MCF 10A (cell line): Measurements from ENCODE around the gene CHEK1. TPM values are rescaled to one million over a fixed set of nuclear protein-coding genes. Genes with fewer than 3 reads are reported as not detected.

Experiments
- BruUV-seq: library from RNA; stranded (reverse); fragments of 400-500 nt; replicated peaks from 2 replicates; lab custom pipeline; 2021; lab: Mats Ljungman, UMichigan
- CTCF ChIA-PET: fragments of 300-600 bp; sonication (Branson Sonifier 250); formaldehyde crosslinking; extraction: SDS; loops from one replicate; lab custom pipeline; 2021; ENCODE audit warnings: antibody characterized with exemption, inconsistent platforms; lab: Yijun Ruan, JAX
- POLR2A ChIA-PET: fragments of 300-600, 350-650 bp; sonication (Branson Sonifier 250); formaldehyde crosslinking; extraction: SDS; loops from one replicate; lab custom pipeline; 2020; ENCODE audit warnings: antibody characterized with exemption, inconsistent platforms; lab: Yijun Ruan, JAX
- DNase-seq: peaks from one replicate; pipeline ENCODE4 v3.0.0-alpha.2; 2018; ENCODE audit not compliant: unreplicated experiment
- H3K27ac Mint-ChIP-seq: one replicate; pipeline ENCODE4 v1.8.0; 2022; ENCODE audit warnings: mild to moderate bottlenecking, low read depth, mixed read lengths; ENCODE audit not compliant: unreplicated experiment
- H3K27me3 Mint-ChIP-seq: one replicate; pipeline ENCODE4 v1.8.0; 2022; ENCODE audit warnings: mixed read lengths; ENCODE audit not compliant: insufficient read depth, unreplicated experiment
- H3K36me3 Mint-ChIP-seq: one replicate; pipeline ENCODE4 v1.8.0; 2022; ENCODE audit warnings: mild to moderate bottlenecking, moderate library complexity, mixed read lengths; ENCODE audit not compliant: insufficient read depth, unreplicated experiment
- H3K4me1 Mint-ChIP-seq: one replicate; pipeline ENCODE4 v1.8.0; 2022; ENCODE audit warnings: mixed read lengths; ENCODE audit not compliant: insufficient read depth, unreplicated experiment
- H3K4me3 Mint-ChIP-seq: one replicate; pipeline ENCODE4 v1.8.0; 2022; ENCODE audit warnings: mild to moderate bottlenecking, moderate library complexity, mixed read lengths; ENCODE audit not compliant: unreplicated experiment
- H3K9me3 Mint-ChIP-seq: one replicate; pipeline ENCODE4 v1.8.0; 2022; ENCODE audit warnings: mixed read lengths; ENCODE audit not compliant: unreplicated experiment
- intact Hi-C: fragments of 100-400 bp; cut with micrococcal nuclease; formaldehyde crosslinking; loops from 2 replicates; pipeline ENCODE4 v1.14.1; 2022
- total RNA-seq: library from RNA; stranded (reverse); gene quantifications from 2 replicates; pipeline ENCODE4 v1.2.3, GENCODE V29; 2022
- TF ChIP-seq, protein P1 (sequence below): fragments of 200-600 bp; IDR thresholded peaks from one replicate; pipeline ENCODE4 v1.8.0; 2022; ENCODE audit warnings: antibody characterized with exemption, mild to moderate bottlenecking; ENCODE audit not compliant: unreplicated experiment

CHEK1 gene
- total RNA-seq, 1 experiment from 2014 or later, result 33.3 TPM

DNA sequence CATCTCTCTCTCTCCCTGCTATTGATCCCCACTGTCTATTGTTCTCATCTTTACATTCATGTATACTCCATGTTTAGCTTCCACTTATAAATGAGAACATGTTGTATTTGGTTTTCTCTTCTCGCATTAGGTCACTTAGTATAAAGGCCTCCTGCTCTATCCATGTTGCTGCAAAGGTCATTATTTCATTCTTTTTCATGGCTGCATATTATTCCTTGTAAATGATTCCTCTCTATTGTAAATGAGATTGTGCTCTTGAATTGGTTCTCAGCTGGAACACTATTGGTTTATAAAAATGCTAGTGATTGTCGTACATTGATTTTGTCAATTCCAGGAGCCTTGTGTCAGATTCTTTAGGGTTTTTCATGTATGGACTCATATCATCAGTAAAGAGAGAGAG lies 42.2 kb downstream of the CHEK1 start:
- H3K4me3 Mint-ChIP-seq, result no peak overlapping the region
- peaks cover 25% of the 10 kb centered on the region for H3K36me3 Mint-ChIP-seq
- ChIA-PET POLR2A (no interaction called here), CTCF (no interaction called here)
- H3K9me3 Mint-ChIP-seq, result peaks cover 26% of the 10 kb centered on the region
- H3K4me1 Mint-ChIP-seq, result no peaks in the 10 kb centered on the region
- H3K27me3 Mint-ChIP-seq, result no peaks in the 10 kb centered on the region
- intact Hi-C loops, result no loop called here
- H3K27ac Mint-ChIP-seq, result no peak overlapping the region
- DNase-seq, result no peak
- TF ChIP-seq, protein P1, sequence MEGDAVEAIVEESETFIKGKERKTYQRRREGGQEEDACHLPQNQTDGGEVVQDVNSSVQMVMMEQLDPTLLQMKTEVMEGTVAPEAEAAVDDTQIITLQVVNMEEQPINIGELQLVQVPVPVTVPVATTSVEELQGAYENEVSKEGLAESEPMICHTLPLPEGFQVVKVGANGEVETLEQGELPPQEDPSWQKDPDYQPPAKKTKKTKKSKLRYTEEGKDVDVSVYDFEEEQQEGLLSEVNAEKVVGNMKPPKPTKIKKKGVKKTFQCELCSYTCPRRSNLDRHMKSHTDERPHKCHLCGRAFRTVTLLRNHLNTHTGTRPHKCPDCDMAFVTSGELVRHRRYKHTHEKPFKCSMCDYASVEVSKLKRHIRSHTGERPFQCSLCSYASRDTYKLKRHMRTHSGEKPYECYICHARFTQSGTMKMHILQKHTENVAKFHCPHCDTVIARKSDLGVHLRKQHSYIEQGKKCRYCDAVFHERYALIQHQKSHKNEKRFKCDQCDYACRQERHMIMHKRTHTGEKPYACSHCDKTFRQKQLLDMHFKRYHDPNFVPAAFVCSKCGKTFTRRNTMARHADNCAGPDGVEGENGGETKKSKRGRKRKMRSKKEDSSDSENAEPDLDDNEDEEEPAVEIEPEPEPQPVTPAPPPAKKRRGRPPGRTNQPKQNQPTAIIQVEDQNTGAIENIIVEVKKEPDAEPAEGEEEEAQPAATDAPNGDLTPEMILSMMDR, result no peak
- no TSS peak for BruUV-seq

DNA sequence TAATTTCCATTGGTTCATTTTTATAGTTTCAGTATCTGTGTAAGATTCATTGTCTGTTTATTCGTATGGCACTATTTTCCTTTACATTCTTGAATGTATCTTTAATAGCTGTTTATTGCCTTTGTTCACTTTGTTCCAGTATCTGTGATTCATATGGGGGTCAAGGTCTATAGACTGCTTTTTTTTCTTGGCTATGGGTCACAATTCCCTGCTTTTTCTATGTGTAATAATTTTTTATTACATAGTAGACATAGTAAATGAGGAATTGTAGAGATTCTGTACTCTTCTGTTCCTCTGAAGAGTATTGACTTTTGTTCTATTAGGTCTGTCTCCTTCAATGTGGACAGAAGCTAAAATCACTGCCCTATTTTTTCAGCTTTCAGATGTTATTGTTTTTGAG lies 45.2 kb downstream of the CHEK1 start:
- Mint-ChIP-seq H3K4me3 (no peak overlapping the region), H3K27me3 (no peaks in the 10 kb centered on the region), H3K36me3 (peaks cover 16% of the 10 kb centered on the region), H3K4me1 (no peaks in the 10 kb centered on the region), H3K27ac (peak overlapping the region; percentile 10), H3K9me3 (peaks cover 13% of the 10 kb centered on the region)
- POLR2A ChIA-PET, result no interaction called here
- DNase-seq, result no peak
- TF ChIP-seq, protein P1, result no peak
- CTCF ChIA-PET, result interaction anchor here (0.7 to 1.8 kb wide), 3 partner anchors 10 to 528 kb away, joined by 3 to 8 read pairs (median 3); no protein-coding TSS in a partner anchor
- intact Hi-C loops, result no loop called here
- no TSS peak for BruUV-seq

DNA sequence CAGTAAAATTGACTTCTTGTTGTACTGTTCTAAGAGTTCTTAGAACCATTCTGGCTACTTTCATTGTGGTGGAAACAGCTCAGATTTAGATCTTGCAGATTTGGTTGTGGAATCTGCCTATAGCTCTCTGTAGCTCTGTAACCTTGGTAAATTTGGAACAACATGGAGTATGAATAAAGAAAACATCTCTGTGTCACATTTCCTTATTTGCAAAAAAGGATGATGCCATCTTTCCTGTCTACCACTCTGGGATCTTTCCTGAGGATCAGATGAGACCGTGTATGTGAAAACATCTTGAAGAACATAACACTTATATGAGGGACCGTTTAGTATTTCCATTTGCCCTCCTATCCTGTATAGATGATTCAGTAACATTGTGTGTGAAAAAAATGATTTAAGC lies 46.6 kb downstream of the CHEK1 start:
- H3K4me3 Mint-ChIP-seq, result no peak overlapping the region
- TF ChIP-seq, protein P1, result no peak
- no peaks in the 10 kb centered on the region for H3K4me1 Mint-ChIP-seq
- DNase-seq, result no peak
- H3K36me3 Mint-ChIP-seq, result peaks cover 11% of the 10 kb centered on the region
- CTCF ChIA-PET, result interaction anchor here (0.6 to 1.8 kb wide), 3 partner anchors 8 to 1351 kb away, joined by 3 to 8 read pairs (median 4); no protein-coding TSS in a partner anchor
- H3K9me3 Mint-ChIP-seq, result peaks cover 6% of the 10 kb centered on the region
- H3K27me3 Mint-ChIP-seq, result no peaks in the 10 kb centered on the region
- BruUV-seq, result no TSS peak
- no peak overlapping the region for H3K27ac Mint-ChIP-seq
- POLR2A ChIA-PET, result interaction anchor here (0.7 kb wide), 1 partner anchor 73 kb away, joined by 4 read pairs; no protein-coding TSS in a partner anchor
- intact Hi-C loops, result no loop called here

DNA sequence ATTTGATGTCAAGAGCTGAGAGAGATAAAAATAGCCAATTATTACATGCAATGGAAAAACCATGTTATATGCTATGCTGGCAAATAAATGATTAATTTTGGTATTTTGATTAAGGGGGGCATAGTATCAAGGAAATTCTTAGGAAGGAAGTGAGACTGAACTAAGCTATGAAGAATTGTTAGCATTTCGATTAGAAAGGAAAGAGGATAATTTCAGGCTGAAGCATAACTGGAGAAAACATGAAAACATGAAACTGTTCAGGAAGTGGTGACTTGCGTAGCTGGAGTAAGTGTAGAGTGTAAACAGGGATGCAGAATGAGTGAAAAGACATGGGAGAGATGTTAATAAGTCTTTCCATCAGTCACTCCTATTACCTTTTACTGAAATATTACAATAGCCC lies 49.2 kb downstream of the CHEK1 start:
- intact Hi-C loops, result no loop called here
- Mint-ChIP-seq H3K9me3 (no peaks in the 10 kb centered on the region), H3K27ac (no peak overlapping the region), H3K4me3 (no peak overlapping the region), H3K36me3 (peaks cover 15% of the 10 kb centered on the region), H3K4me1 (no peaks in the 10 kb centered on the region), H3K27me3 (no peaks in the 10 kb centered on the region)
- no TSS peak for BruUV-seq
- TF ChIP-seq, protein P1, result no peak
- DNase-seq, result no peak
- ChIA-PET POLR2A (no interaction called here), CTCF (interaction anchor here (0.6 to 1.2 kb wide), 3 partner anchors 9 to 929 kb away, joined by 3 to 4 read pairs (median 3); no protein-coding TSS in a partner anchor)
